Activated CD4-positive, alpha-beta T cell treated with anti-CD3 and anti-CD28 coated beads for 36 hours (primary cell): Measurements from ENCODE around the gene TRIM71. TPM values are rescaled to one million over a fixed set of nuclear protein-coding genes. Genes with fewer than 3 reads are reported as not detected.
"Not testable (repeated sequence)": the region's sequence is repeated elsewhere in the genome, so short reads cannot be mapped to it uniquely, and the experiment has no call there.

Source experiments
- ATAC-seq: fragments of 200-7000 bp; cut with Tn5 transposase; one replicate; pipeline ENCODE4 v1.10.0; 2021; ENCODE audit warnings: mild to moderate bottlenecking, moderate library complexity
- CTCF ChIA-PET: fragments of 350-600 bp; sonication (Branson Sonifier 250); formaldehyde crosslinking; loops from one replicate; lab custom pipeline; 2021; ENCODE audit warnings: antibody characterized with exemption; lab: Charles Lee
- POLR2A ChIA-PET: fragments of 350-600 bp; sonication (Branson Sonifier 250); formaldehyde crosslinking; loops from one replicate; lab custom pipeline; 2021; ENCODE audit warnings: antibody characterized with exemption, inconsistent platforms; lab: Charles Lee
- DNase-seq: peaks from one replicate; pipeline ENCODE4 v3.0.0-alpha.2; 2020
- H3K27ac Mint-ChIP-seq: one replicate; pipeline ENCODE4 v1.8.0; 2021; ENCODE audit warnings: mixed read lengths
- H3K27me3 Mint-ChIP-seq: one replicate; pipeline ENCODE4 v1.8.0; 2021; ENCODE audit warnings: mixed read lengths
- H3K36me3 Mint-ChIP-seq: one replicate; pipeline ENCODE4 v1.8.0; 2021; ENCODE audit warnings: low read depth, mixed read lengths
- H3K4me1 Mint-ChIP-seq: one replicate; pipeline ENCODE4 v1.8.0; 2021; ENCODE audit warnings: mixed read lengths
- H3K4me3 Mint-ChIP-seq: one replicate; pipeline ENCODE4 v1.8.0; 2021; ENCODE audit warnings: mild to moderate bottlenecking, moderate library complexity, mixed read lengths
- H3K9me3 Mint-ChIP-seq: one replicate; pipeline ENCODE4 v1.8.0; 2021; ENCODE audit warnings: low read depth, mixed read lengths
- intact Hi-C, 2 experiments: fragments of 100-400 bp; cut with DNase I in 1 of 2; cut with micrococcal nuclease in 1 of 2; formaldehyde crosslinking; loops; one replicate each; pipeline versions ENCODE4 v1.14.2 to v1.15.1; 2022 to 2024; cut with DNase I, micrococcal nuclease
- total RNA-seq, 2 experiments: library from RNA; stranded (reverse); gene quantifications; one replicate each; pipeline ENCODE4 v1.2.3, GENCODE V29; 2021

The TRIM71 gene
- under 1 TPM; 0.02 to 0.04 TPM for total RNA-seq

DNA sequence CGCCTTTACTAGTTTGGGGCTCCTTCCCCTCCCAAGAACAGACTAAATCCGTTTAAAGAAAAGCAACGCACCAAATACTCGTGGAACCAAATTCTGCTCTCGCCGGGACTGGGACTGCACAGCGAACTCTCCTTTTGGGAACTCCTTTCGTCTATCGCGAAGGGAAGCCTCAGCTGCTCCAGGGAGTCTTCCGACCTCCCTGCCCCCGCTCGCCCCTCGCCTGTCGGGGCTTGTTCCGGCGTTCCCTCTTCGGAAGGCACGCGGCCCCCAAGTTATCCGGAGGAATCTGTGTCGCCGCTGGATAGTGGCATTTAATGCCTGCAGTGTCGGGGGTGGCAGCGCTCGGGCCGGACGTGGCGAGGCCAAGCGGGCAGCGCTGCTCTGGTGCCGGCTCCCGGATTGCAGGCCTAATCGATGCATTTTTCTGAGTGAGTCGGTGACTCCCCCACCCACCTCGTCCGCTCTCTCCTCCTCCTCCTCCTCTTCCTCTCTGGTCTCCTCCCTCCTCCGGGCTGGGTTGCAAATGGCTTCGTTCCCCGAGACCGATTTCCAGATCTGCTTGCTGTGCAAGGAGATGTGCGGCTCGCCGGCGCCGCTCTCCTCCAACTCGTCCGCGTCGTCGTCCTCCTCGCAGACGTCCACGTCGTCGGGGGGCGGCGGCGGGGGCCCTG is at the start of gene TRIM71:
TSS of gene TRIM71 (plus strand) at position 440 of the 671 bp plus-strand sequence. CDS start at position 524, 84 bp downstream.
- Mint-ChIP-seq H3K36me3 (no peaks in the 10 kb centered on the region), H3K4me1 (peaks cover 26% of the 10 kb centered on the region), H3K27ac (peak within 1 kb of the TSS; percentile 13), H3K27me3 (peaks cover 41% of the 10 kb centered on the region), H3K4me3 (peak within 1 kb of the TSS; percentile 67), H3K9me3 (no peaks in the 10 kb centered on the region)
- ATAC-seq (peak; percentile 36), DNase-seq (no peak)
- ChIA-PET POLR2A (no interaction called here), CTCF (no interaction called here)
- intact Hi-C loops: loop anchor here (1.0 to 10.0 kb wide), 4 partner anchors 36 to 400 kb away; partner anchors contain the start of genes GLB1 (in 1 of the 2), SUSD5 (in 1 of the 2) and TMPPE (in 1 of the 2)

DNA sequence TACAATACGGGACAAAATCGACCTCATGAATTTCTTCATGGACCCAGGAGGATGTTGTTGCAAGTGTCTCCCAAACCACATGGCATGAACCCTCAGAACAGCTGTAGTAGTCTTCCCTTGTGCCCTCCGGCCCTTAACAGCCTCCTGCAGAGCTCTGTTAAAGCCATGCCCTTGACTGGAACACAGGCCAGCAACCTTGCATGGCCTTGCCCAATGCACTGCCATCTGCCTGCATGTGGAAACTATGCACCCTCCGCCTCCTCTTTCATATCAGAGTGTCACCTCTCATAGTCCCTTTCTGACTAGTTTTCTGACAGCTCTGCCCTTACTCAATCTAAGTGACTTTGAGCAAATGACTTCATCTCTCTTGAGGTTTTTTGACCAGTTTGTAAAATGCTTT is 39.4 kb upstream of the TRIM71 start:
- intact Hi-C loops: no loop called here
- no peak overlapping the region for H3K27ac Mint-ChIP-seq
- no peaks in the 10 kb centered on the region for H3K9me3 Mint-ChIP-seq
- H3K4me1 Mint-ChIP-seq: peaks cover 10% of the 10 kb centered on the region
- peak; percentile 71 for ATAC-seq
- no peak overlapping the region for H3K4me3 Mint-ChIP-seq
- DNase-seq: peak; percentile 59
- peaks cover 12% of the 10 kb centered on the region for H3K27me3 Mint-ChIP-seq
- H3K36me3 Mint-ChIP-seq: peaks cover 10% of the 10 kb centered on the region
- POLR2A ChIA-PET: interaction anchor here (0.6 kb wide), 3 partner anchors 91 to 1474 kb away, joined by 3 to 6 read pairs (median 4); no protein-coding TSS in a partner anchor
- CTCF ChIA-PET: interaction anchor here (0.8 kb wide), 1 partner anchor 20 kb away, joined by 3 read pairs; no protein-coding TSS in a partner anchor

DNA sequence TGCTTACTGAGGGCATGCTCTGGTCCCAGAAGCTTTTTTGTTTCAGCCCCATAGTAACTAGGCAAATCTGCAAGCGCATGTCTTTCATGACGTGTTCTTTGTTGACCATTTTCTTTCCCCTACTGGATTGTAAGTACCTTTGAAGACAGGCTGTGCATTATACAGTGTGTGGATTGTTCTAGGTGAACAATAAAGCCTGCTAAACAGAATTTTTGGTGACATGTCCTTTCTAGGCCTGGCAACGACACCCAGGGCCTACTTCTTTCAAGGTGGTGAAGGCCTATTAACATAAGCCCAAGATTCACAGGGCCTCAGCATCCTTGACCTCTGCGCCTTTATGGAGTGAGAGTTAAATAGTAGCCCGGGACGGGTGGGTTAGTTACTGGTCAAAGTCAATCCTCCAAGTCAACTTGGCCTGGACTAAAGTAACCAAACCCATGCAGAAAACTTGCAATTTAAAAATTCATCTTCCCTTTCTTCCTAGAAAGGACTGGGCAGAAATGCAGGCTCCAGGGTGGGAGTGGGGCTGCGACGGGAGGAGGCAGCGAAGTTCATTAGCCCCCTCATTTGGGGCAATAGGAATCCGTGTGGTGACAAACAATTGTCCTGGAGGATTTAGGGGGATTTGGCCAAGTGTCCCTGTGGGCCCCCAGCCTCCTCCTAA is 37.6 kb upstream of the TRIM71 start:
- Mint-ChIP-seq H3K36me3 (no peaks in the 10 kb centered on the region), H3K27ac (no peak overlapping the region), H3K27me3 (peaks cover 12% of the 10 kb centered on the region), H3K9me3 (no peaks in the 10 kb centered on the region), H3K4me3 (peak overlapping the region; percentile 79), H3K4me1 (peaks cover 10% of the 10 kb centered on the region)
- CTCF ChIA-PET: interaction anchor here (0.6 to 2.2 kb wide), 6 partner anchors 8 to 563 kb away, joined by 3 to 14 read pairs (median 3); no protein-coding TSS in a partner anchor
- intact Hi-C loops: loop anchor here (2.0 to 5.0 kb wide), 3 partner anchors 95 to 269 kb away; partner anchors contain the start of gene CNOT10 (in 1 of the 2)
- ATAC-seq: no peak
- no peak for DNase-seq
- POLR2A ChIA-PET: no interaction called here

DNA sequence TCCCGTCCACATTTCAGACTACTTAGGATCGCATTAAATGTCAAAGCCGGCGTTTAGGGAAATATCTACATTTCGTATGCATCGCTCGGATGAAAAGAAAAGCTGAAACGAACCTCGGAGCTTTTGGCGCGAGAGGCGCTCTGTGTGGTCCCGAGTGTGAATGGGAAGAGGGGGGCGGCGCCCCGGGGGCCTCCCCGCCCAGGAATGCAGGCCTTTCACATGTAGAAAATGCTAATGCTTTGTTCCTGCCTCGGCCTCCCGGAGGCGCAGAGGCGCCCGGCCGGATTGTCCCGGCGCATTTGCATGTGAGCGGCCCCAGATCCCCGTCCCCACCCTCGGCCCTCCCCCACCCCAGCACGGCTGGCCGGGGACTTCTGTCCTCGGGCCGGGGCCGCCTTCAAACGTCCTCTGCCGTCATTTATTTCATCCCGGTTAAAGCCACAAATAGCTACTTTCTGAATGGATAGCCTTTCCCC is 37.0 kb upstream of the TRIM71 start:
- Mint-ChIP-seq H3K4me1 (peaks cover 10% of the 10 kb centered on the region), H3K27ac (no peak overlapping the region), H3K36me3 (no peaks in the 10 kb centered on the region), H3K27me3 (peaks cover 12% of the 10 kb centered on the region), H3K4me3 (peak overlapping the region; percentile 79), H3K9me3 (no peaks in the 10 kb centered on the region)
- CTCF ChIA-PET: interaction anchor here (0.6 to 2.2 kb wide), 4 partner anchors 9 to 130 kb away, joined by 3 to 14 read pairs (median 3); no protein-coding TSS in a partner anchor
- peak; percentile 2 for ATAC-seq
- intact Hi-C loops: loop anchor here (1.0 to 5.0 kb wide), 4 partner anchors 37 to 270 kb away; partner anchors contain the start of genes CNOT10 (in 1 of the 2) and TRIM71 (in 1 of the 2)
- peak; percentile 38 for DNase-seq
- POLR2A ChIA-PET: no interaction called here

DNA sequence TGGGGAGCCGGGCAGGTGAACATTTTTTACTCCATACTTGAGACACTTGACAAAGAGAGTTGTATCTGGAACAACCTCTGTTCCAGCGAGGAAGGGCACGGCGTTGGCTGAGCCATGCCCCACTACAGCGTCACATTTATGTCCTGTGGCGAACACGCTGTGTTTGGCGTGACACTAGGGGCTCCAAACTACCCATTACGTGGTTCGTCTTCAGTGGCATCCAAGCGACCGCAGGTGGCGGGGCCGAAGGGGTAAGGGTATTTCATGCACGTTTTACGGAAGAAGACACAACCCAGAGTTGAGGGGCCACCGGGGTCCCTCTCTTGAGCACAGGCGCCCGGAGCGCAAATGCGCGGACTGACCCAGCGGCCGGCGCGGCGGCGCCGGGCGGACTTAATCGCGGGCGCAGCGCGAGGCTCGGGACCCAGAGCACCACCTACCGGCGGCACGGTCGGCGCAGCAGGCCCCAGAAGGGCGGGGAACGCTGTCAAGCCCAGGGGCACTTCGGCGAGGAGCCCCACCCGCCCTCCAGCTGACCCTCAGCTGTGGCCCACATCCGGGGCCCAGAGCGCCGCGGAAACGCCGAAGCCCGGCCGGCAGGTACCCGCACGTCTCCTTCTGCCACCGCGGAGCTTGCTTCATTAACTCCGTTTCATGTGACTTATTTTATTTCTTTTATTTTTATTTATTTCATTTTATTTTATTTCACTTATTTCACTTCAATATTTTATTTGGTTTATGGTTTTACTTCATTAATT is 36.4 kb upstream of the TRIM71 start:
- peaks cover 10% of the 10 kb centered on the region for H3K4me1 Mint-ChIP-seq
- peak; percentile 86 for ATAC-seq
- intact Hi-C loops: loop anchor here (1.0 to 5.0 kb wide), 4 partner anchors 36 to 271 kb away; partner anchors contain the start of genes CNOT10 (in 1 of the 2) and TRIM71 (in 1 of the 2)
- H3K36me3 Mint-ChIP-seq: no peaks in the 10 kb centered on the region
- H3K27ac Mint-ChIP-seq: no peak overlapping the region
- peaks cover 12% of the 10 kb centered on the region for H3K27me3 Mint-ChIP-seq
- ChIA-PET POLR2A (interaction anchor here (0.6 kb wide), 1 partner anchor 19 kb away, joined by 3 read pairs; no protein-coding TSS in a partner anchor), CTCF (interaction anchor here (0.6 to 2.2 kb wide), 8 partner anchors 9 to 129 kb away, joined by 3 to 14 read pairs (median 3); no protein-coding TSS in a partner anchor)
- H3K9me3 Mint-ChIP-seq: no peaks in the 10 kb centered on the region
- H3K4me3 Mint-ChIP-seq: peak overlapping the region; percentile 79
- peak; percentile 84 for DNase-seq

DNA sequence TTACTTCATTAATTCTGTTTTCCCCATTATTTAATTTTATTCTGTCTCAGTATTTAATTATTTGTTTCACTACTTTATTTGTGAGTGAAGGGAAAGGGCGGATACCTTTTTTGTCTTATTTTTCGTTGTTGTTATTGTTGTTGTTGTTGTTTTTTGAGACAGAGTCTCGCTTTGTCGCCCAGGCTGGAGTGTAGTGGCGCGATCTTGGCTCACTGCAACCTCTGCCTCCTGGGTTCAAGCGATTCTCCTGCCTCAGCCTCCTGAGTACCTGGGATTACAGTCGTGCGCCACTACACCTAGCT is 35.9 kb upstream of the TRIM71 start:
- not testable (repeated sequence) for H3K4me1 Mint-ChIP-seq, ATAC-seq, H3K4me3 Mint-ChIP-seq, H3K27ac Mint-ChIP-seq, DNase-seq, H3K36me3 Mint-ChIP-seq, H3K9me3 Mint-ChIP-seq
- peaks cover 12% of the 10 kb centered on the region for H3K27me3 Mint-ChIP-seq
- ChIA-PET CTCF (interaction anchor here (0.6 to 2.2 kb wide), 8 partner anchors 10 to 129 kb away, joined by 3 to 14 read pairs (median 3); no protein-coding TSS in a partner anchor), POLR2A (interaction anchor here (0.6 kb wide), 1 partner anchor 20 kb away, joined by 3 read pairs; no protein-coding TSS in a partner anchor)
- intact Hi-C loops: loop anchor here (1.0 to 5.0 kb wide), 4 partner anchors 35 to 271 kb away; partner anchors contain the start of genes CNOT10 (in 1 of the 2) and TRIM71 (in 1 of the 2)

DNA sequence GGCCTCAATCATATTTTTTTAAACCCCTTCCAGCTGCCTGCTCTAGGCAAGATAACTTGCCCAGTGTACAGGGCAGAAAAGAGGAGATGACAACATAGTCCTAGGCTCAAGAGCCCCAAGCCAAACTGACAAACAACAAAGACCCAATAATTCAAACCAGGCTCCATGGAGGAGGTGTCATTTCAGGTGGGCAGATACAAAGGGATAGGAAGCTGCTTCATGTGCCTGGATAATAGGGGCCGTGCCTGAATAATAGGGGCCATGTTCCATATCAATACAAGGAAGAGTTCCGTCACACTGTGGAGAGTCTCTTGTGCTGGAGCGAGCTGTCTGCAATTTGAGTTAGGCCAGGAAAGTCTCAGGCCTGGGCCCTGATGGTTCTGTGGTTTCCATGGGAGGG is 35.4 kb upstream of the TRIM71 start:
- Mint-ChIP-seq H3K36me3 (no peaks in the 10 kb centered on the region), H3K4me1 (peaks cover 10% of the 10 kb centered on the region), H3K4me3 (no peak overlapping the region), H3K9me3 (no peaks in the 10 kb centered on the region), H3K27me3 (peaks cover 12% of the 10 kb centered on the region), H3K27ac (no peak overlapping the region)
- ATAC-seq (no peak), DNase-seq (no peak)
- ChIA-PET POLR2A (interaction anchor here (0.6 kb wide), 1 partner anchor 20 kb away, joined by 3 read pairs; no protein-coding TSS in a partner anchor), CTCF (interaction anchor here (1.0 to 2.2 kb wide), 4 partner anchors 10 to 128 kb away, joined by 3 to 14 read pairs (median 4); no protein-coding TSS in a partner anchor)
- intact Hi-C loops: loop anchor here in 1 of 2 experiments (5.0 kb wide), 1 partner anchor 150 kb away; no protein-coding TSS in a partner anchor

DNA sequence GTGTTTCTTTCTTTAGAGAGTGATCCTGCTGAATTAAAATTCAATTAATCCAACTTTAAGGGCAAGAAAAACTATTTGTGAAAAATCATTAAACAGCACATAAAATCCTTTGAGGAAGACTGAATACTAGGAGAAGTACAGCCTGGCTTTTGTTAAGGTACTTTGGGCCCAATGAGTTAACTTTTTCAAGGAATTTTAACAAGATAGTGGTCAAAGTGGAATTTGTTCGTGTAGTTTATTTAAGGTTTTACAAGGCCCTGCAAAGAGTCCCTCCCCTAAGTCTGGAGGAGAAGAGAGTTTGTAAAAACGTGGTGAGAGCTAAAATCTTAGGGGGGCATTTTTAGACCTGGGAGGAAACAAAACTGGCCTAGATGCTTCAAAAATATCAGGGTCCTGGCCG is 26.0 kb upstream of the TRIM71 start:
- Mint-ChIP-seq H3K27me3 (no peaks in the 10 kb centered on the region), H3K4me3 (no peak overlapping the region), H3K9me3 (no peaks in the 10 kb centered on the region), H3K27ac (no peak overlapping the region), H3K4me1 (no peaks in the 10 kb centered on the region), H3K36me3 (no peaks in the 10 kb centered on the region)
- intact Hi-C loops: no loop called here
- ChIA-PET POLR2A (no interaction called here), CTCF (interaction anchor here (0.6 to 0.9 kb wide), 5 partner anchors 12 to 510 kb away, joined by 3 to 5 read pairs (median 4); no protein-coding TSS in a partner anchor)
- ATAC-seq (no peak), DNase-seq (no peak)

DNA sequence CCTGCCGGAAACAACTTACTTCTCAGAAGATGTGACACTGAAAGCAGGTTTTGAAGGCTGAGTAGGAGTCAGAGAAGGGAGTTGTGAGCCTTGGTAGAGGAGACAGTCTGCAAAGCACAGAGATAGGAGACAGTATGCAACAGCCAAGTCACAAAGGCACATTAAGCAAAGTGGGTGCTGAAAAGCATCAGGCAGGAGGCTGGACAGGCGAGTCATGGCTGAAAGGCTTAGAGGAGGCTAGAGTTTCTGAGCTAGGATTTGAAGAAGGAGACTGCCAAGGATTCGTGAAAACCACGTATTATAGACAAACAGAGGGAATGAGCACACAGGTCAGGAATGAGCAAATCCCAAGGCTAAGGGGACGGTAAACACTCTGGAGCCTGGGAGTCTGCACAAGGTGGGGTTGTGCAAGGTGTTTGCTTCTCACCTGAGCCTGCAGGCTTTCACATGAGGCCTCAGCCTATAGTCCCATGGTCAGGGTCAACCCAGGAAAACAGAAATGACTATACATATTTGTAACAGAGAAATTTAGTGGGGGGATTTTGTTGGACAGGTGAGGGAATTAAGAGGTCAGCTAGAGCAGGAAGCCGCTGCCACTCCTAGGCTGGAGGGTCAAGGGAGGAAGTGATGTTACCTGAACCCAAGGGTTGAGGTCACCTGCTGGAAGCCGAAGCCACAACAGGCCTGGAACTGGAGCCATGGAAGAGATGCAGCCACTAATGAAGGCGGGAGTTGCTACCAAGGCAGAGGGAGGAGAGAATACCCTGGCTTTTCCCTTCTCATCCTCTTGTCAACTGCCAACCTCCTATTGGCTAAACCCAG is 23.1 kb upstream of the TRIM71 start:
- no peak for ATAC-seq
- CTCF ChIA-PET: no interaction called here
- H3K4me3 Mint-ChIP-seq: no peak overlapping the region
- DNase-seq: no peak
- intact Hi-C loops: no loop called here
- no peak overlapping the region for H3K27ac Mint-ChIP-seq
- POLR2A ChIA-PET: no interaction called here
- H3K36me3 Mint-ChIP-seq: no peaks in the 10 kb centered on the region
- H3K9me3 Mint-ChIP-seq: no peaks in the 10 kb centered on the region
- peaks cover 2% of the 10 kb centered on the region for H3K27me3 Mint-ChIP-seq
- no peaks in the 10 kb centered on the region for H3K4me1 Mint-ChIP-seq
